CD14-positive monocyte (primary cell): ENCODE data around the gene RFX2. TPM values are rescaled to one million over a fixed set of nuclear protein-coding genes. Genes with fewer than 3 reads are reported as not detected.

Source experiments
- DNase-seq, 3 donors: peaks; one replicate each; pipeline ENCODE4 v3.0.0-alpha.2; 2011 to 2022
- H2AFZ ChIP-seq: 2 replicates; pipeline ENCODE4 v1.6.0; 2012; ENCODE audit warnings: mild to moderate bottlenecking, low read depth, low read length, inconsistent platforms; ENCODE audit not compliant: insufficient read depth, poor library complexity, severe bottlenecking
- H3K27ac ChIP-seq, 2 donors: 1 replicate in 1 of 2; 2 replicates in 1 of 2; pipeline ENCODE4 v1.5.1; 2012 to 2013; ENCODE audit warnings: low read length in 2 of 2, control low read depth in 1 of 2, inconsistent platforms in 1 of 2, low read depth in 1 of 2, mild to moderate bottlenecking in 1 of 2
- H3K27me3 ChIP-seq, 2 donors: one replicate each; pipeline versions ENCODE4 v1.6.0 to v1.6.1; 2011 to 2013; ENCODE audit warnings: low read length in 2 of 2; ENCODE audit not compliant: control insufficient read depth in 2 of 2, insufficient read depth in 2 of 2
- H3K36me3 ChIP-seq, 2 donors: replicated peaks in 1 of 2; 1 replicate in 1 of 2; 2 replicates in 1 of 2; pipeline versions ENCODE4 v1.5.1 to v1.6.1; 2012 to 2013; ENCODE audit warnings: low read length in 2 of 2, control low read depth in 1 of 2, inconsistent platforms in 1 of 2, mild to moderate bottlenecking in 1 of 2; ENCODE audit not compliant: insufficient read depth in 2 of 2, control insufficient read depth in 1 of 2
- H3K4me1 ChIP-seq, 2 donors: 1 replicate in 1 of 2; 2 replicates in 1 of 2; pipeline versions ENCODE4 v1.5.1 to v1.6.1; 2012 to 2013; ENCODE audit warnings: low read length in 2 of 2, control low read depth in 1 of 2, inconsistent platforms in 1 of 2, mild to moderate bottlenecking in 1 of 2, moderate library complexity in 1 of 2; ENCODE audit not compliant: insufficient read depth in 2 of 2, control insufficient read depth in 1 of 2
- H3K4me2 ChIP-seq: replicated peaks from 2 replicates; pipeline ENCODE3; 2012; ENCODE audit warnings: low read length, moderate library complexity, mild to moderate bottlenecking; ENCODE audit not compliant: poor library complexity, severe bottlenecking; ENCODE audit errors: extremely low read depth
- H3K4me3 ChIP-seq, 3 experiments: fragments of 200-600 bp in 1 of 3; sonication (generic) in 1 of 3; replicated peaks in 1 of 3; 1 replicate in 2 of 3; 2 replicates in 1 of 3; pipeline ENCODE4 v1.5.1; 2011 to 2013; ENCODE audit warnings: low read length in 3 of 3, mild to moderate bottlenecking in 3 of 3, control low read depth in 2 of 3, low read depth in 2 of 3, inconsistent platforms in 1 of 3, moderate library complexity in 1 of 3
- H3K79me2 ChIP-seq: 2 replicates; pipeline ENCODE4 v1.6.0; 2012; ENCODE audit warnings: mild to moderate bottlenecking, control low read depth, inconsistent platforms, low read length, moderate library complexity; ENCODE audit not compliant: insufficient read depth
- H3K9ac ChIP-seq: 2 replicates; pipeline ENCODE4 v1.6.0; 2017; ENCODE audit warnings: low read length, mild to moderate bottlenecking; ENCODE audit not compliant: insufficient read depth, poor library complexity, severe bottlenecking
- H3K9me3 ChIP-seq, 2 donors: replicated peaks in 1 of 2; 1 replicate in 1 of 2; 2 replicates in 1 of 2; pipeline versions ENCODE4 v1.5.1 to v1.6.1; 2012 to 2013; ENCODE audit warnings: low read length in 2 of 2, control low read depth in 1 of 2; ENCODE audit not compliant: control insufficient read depth in 1 of 2, insufficient read depth in 1 of 2
- H4K20me1 ChIP-seq: 2 replicates; pipeline ENCODE4 v1.6.0; 2012; ENCODE audit warnings: mild to moderate bottlenecking, low read length, control low read depth, moderate library complexity; ENCODE audit not compliant: insufficient read depth
- H3K27ac Mint-ChIP-seq, 7 donors: one replicate each; pipeline ENCODE4 v1.8.0; 2020; ENCODE audit warnings: mild to moderate bottlenecking in 7 of 7, mixed read lengths in 7 of 7, moderate library complexity in 6 of 7, inconsistent platforms in 2 of 7
- H3K27me3 Mint-ChIP-seq, 3 donors: one replicate each; pipeline ENCODE4 v1.8.0; 2021 to 2022; ENCODE audit warnings: low read depth in 3 of 3, mild to moderate bottlenecking in 3 of 3, mixed read lengths in 3 of 3, moderate library complexity in 3 of 3, inconsistent platforms in 1 of 3
- H3K36me3 Mint-ChIP-seq, 2 donors: one replicate each; pipeline ENCODE4 v1.8.0; 2020; ENCODE audit warnings: mixed read lengths in 2 of 2, inconsistent platforms in 1 of 2, mild to moderate bottlenecking in 1 of 2
- H3K4me1 Mint-ChIP-seq: one replicate; pipeline ENCODE4 v1.8.0; 2020; ENCODE audit warnings: mild to moderate bottlenecking, mixed read lengths
- H3K4me3 Mint-ChIP-seq, 2 donors: one replicate each; pipeline ENCODE4 v1.8.0; 2020; ENCODE audit warnings: mild to moderate bottlenecking in 2 of 2, mixed read lengths in 2 of 2, moderate library complexity in 1 of 2
- H3K9me3 Mint-ChIP-seq, 7 donors: one replicate each; pipeline ENCODE4 v1.8.0; 2020 to 2022; ENCODE audit warnings: mixed read lengths in 7 of 7, mild to moderate bottlenecking in 6 of 7, moderate library complexity in 6 of 7, inconsistent platforms in 2 of 7
- CTCF ChIP-seq: fragments of 200-600 bp; IDR thresholded peaks from one replicate; pipeline ENCODE4 v1.8.0; 2022; ENCODE audit warnings: antibody characterized with exemption, mild to moderate bottlenecking
- WGBS: methylation state at CpG from one replicate; pipeline ENCODE4 v1.1.5; 2013; ENCODE audit warnings: missing lambda C conversion rate; ENCODE audit not compliant: insufficient coverage; 5-methylcytosine and 5-hydroxymethylcytosine counted together
- intact Hi-C, 2 donors: fragments of 100-400 bp; cut with micrococcal nuclease; formaldehyde crosslinking; loops; one replicate each; pipeline versions ENCODE4 v1.15.0 to v1.15.1; 2023
- polyA plus RNA-seq, 3 donors: library from polyadenylated mRNA; depleted of rRNA in 1 of 3; unstranded in 2 of 3; stranded (reverse) in 1 of 3; fragments of 300-500 nt in 2 of 3; fragments of >200 nt in 1 of 3; fragmentation: Illumina TruSeq in 2 of 3; gene quantifications; 1 replicate in 2 of 3; 2 replicates in 1 of 3; pipeline ENCODE4 v1.2.3, GENCODE V29; 2012 to 2021

The RFX2 gene
- polyA plus RNA-seq, 3 donors, result 5.7 to 12.9 (median 8.7) TPM

- intact Hi-C loops, result no loop called here
- no peak overlapping the region for H3K27ac Mint-ChIP-seq
Observed at GRCh38 chr19:5992756-5993155, 117.5 kb downstream of the RFX2 start.

GRCh38 chr19:5991244-5991838 is 119.0 kb downstream of the RFX2 start:
- Histone ChIP-seq H2AFZ (no peak overlapping the region), H3K79me2 (no peaks in the 10 kb centered on the region), H4K20me1 (no peaks in the 10 kb centered on the region), H3K27ac (no peak overlapping the region), H3K36me3 (no peaks in the 10 kb centered on the region), H3K4me1 (peaks cover 5% of the 10 kb centered on the region in 2 donors), H3K9me3 (no peaks in the 10 kb centered on the region), H3K27me3 (no peaks in the 10 kb centered on the region), H3K4me3 (no peak overlapping the region), H3K4me2 (no peak overlapping the region), H3K9ac (no peak overlapping the region)
- DNase-seq, result no peak
- peaks cover 11% of the 10 kb centered on the region for H3K4me1 Mint-ChIP-seq
- H3K27ac Mint-ChIP-seq, result peak overlapping the region in 1 of 7 donors; percentile 10
- H3K27me3 Mint-ChIP-seq, result peaks cover 0 to 2% (median 0%) of the 10 kb centered on the region in 3 donors
- H3K4me3 Mint-ChIP-seq, result no peak overlapping the region
- 85% methylated on average over 5 of the region's 8 CpGs for WGBS
- TF ChIP-seq CTCF, result no peak
- peaks cover 0 to 2% (median 0%) of the 10 kb centered on the region in 7 donors for H3K9me3 Mint-ChIP-seq
- peaks cover 7 to 15% of the 10 kb centered on the region in 2 donors for H3K36me3 Mint-ChIP-seq
- intact Hi-C loops, result no loop called here

More at GRCh38 chr19:5992756-5993155, 117.5 kb downstream of the RFX2 start:
- DNase-seq, result no peak
- Histone ChIP-seq H3K27me3 (no peaks in the 10 kb centered on the region), H3K36me3 (no peaks in the 10 kb centered on the region), H3K4me3 (no peak overlapping the region), H3K9ac (no peak overlapping the region), H3K79me2 (no peaks in the 10 kb centered on the region), H4K20me1 (no peaks in the 10 kb centered on the region), H3K4me1 (peaks cover 0 to under 1% of the 10 kb centered on the region in 2 donors), H2AFZ (no peak overlapping the region), H3K27ac (no peak overlapping the region), H3K9me3 (no peaks in the 10 kb centered on the region), H3K4me2 (no peak overlapping the region)
- peaks cover 5% of the 10 kb centered on the region for H3K4me1 Mint-ChIP-seq
- H3K27me3 Mint-ChIP-seq, result peaks cover 0 to 2% (median 0%) of the 10 kb centered on the region in 3 donors
- TF ChIP-seq CTCF, result no peak
- H3K36me3 Mint-ChIP-seq, result peaks cover 13 to 27% of the 10 kb centered on the region in 2 donors
- WGBS, result 87% methylated on average over 10 of the region's 11 CpGs
- no peak overlapping the region for H3K4me3 Mint-ChIP-seq
- peaks cover 0 to 2% (median 0%) of the 10 kb centered on the region in 7 donors for H3K9me3 Mint-ChIP-seq
